WTC11 (cell line): Measurements from ENCODE around the gene ENGASE. TPM values are rescaled to one million over a fixed set of nuclear protein-coding genes. Genes with fewer than 3 reads are reported as not detected.

Experiments
- ATAC-seq: fragments of 200-7000 bp; cut with Tn5 transposase; 2 replicates; pipeline ENCODE4 v1.10.0; 2021; ENCODE audit warnings: mild to moderate bottlenecking, moderate library complexity
- CTCF ChIA-PET: fragments of 300-600 bp; sonication (Branson Sonifier 250); formaldehyde crosslinking; loops from one replicate; lab custom pipeline; 2021; ENCODE audit warnings: antibody characterized with exemption; lab: Charles Lee
- POLR2A ChIA-PET: fragments of 350-600 bp; sonication (Branson Sonifier 250); formaldehyde crosslinking; loops from one replicate; lab custom pipeline; 2021; ENCODE audit warnings: antibody characterized with exemption; lab: Charles Lee
- DNase-seq: peaks from one replicate; pipeline ENCODE4 v3.0.0; 2021; ENCODE audit warnings: low spot score
- H3K27ac Mint-ChIP-seq: 2 replicates; pipeline ENCODE4 v1.8.0; 2021; ENCODE audit warnings: mixed read lengths
- H3K27me3 Mint-ChIP-seq: 2 replicates; pipeline ENCODE4 v1.8.0; 2021; ENCODE audit warnings: low read depth, mild to moderate bottlenecking, moderate library complexity, mixed read lengths
- H3K36me3 Mint-ChIP-seq: 2 replicates; pipeline ENCODE4 v1.8.0; 2021; ENCODE audit warnings: mixed read lengths
- H3K4me1 Mint-ChIP-seq: 2 replicates; pipeline ENCODE4 v1.8.0; 2022; ENCODE audit warnings: mixed read lengths
- H3K4me3 Mint-ChIP-seq: 2 replicates; pipeline ENCODE4 v1.8.0; 2021; ENCODE audit warnings: mild to moderate bottlenecking, moderate library complexity, mixed read lengths
- H3K9me3 Mint-ChIP-seq: 2 replicates; pipeline ENCODE4 v1.8.0; 2021; ENCODE audit warnings: mixed read lengths
- ATF1 ChIP-seq: sonication (generic); formaldehyde crosslinking; IDR thresholded peaks from 2 replicates; pipeline ENCODE4 v1.8.1; 2023; ENCODE audit warnings: mild to moderate bottlenecking, moderate library complexity, missing genetic modification reagents
- ELF4 ChIP-seq: sonication (generic); formaldehyde crosslinking; IDR thresholded peaks from 2 replicates; pipeline ENCODE4 v1.8.1; 2022; ENCODE audit warnings: low read depth, mild to moderate bottlenecking, moderate library complexity, missing genetic modification reagents
- EMX1 ChIP-seq: fragments of 250-450 bp; sonication (Bioruptor Pico); IDR thresholded peaks from 2 replicates; pipeline ENCODE4 v1.8.0; 2021; ENCODE audit warnings: mild to moderate bottlenecking
- HMGA2 ChIP-seq: fragments of 250-450 bp; sonication (Bioruptor Pico); IDR thresholded peaks from 2 replicates; pipeline ENCODE4 v1.4.0; 2021; ENCODE audit warnings: mild to moderate bottlenecking, moderate library complexity
- JAZF1 ChIP-seq: fragments of 250-450 bp; sonication (Bioruptor Pico); IDR thresholded peaks from 2 replicates; pipeline ENCODE4 v1.9.0; 2021; ENCODE audit warnings: moderate library complexity, mild to moderate bottlenecking, inconsistent platforms
- JUN ChIP-seq: sonication (generic); formaldehyde crosslinking; IDR thresholded peaks from 2 replicates; pipeline ENCODE4 v1.8.0; 2023; ENCODE audit warnings: mild to moderate bottlenecking, missing genetic modification reagents
- MYBL2 ChIP-seq: sonication (generic); formaldehyde crosslinking; IDR thresholded peaks from 2 replicates; pipeline ENCODE4 v1.8.1; 2023; ENCODE audit warnings: mild to moderate bottlenecking, moderate library complexity, missing genetic modification reagents
- PRRX2 ChIP-seq: fragments of 250-450 bp; sonication (Bioruptor Pico); IDR thresholded peaks from 2 replicates; pipeline ENCODE4 v1.8.0; 2021; ENCODE audit warnings: mild to moderate bottlenecking
- RELA ChIP-seq: sonication (generic); formaldehyde crosslinking; IDR thresholded peaks from 2 replicates; pipeline ENCODE4 v1.8.1; 2022; ENCODE audit warnings: missing genetic modification reagents, mild to moderate bottlenecking, borderline replicate concordance
- SP1 ChIP-seq: sonication (generic); formaldehyde crosslinking; conservative IDR thresholded peaks from 2 replicates; pipeline ENCODE4 v1.8.1; 2022; ENCODE audit warnings: missing genetic modification reagents
- TEAD1 ChIP-seq: sonication (generic); formaldehyde crosslinking; IDR thresholded peaks from 2 replicates; pipeline ENCODE4 v1.8.0; 2022; ENCODE audit warnings: mild to moderate bottlenecking, missing genetic modification reagents
- ZNF317 ChIP-seq: sonication (generic); formaldehyde crosslinking; IDR thresholded peaks from 2 replicates; pipeline ENCODE4 v1.8.1; 2023; ENCODE audit warnings: low read depth, mild to moderate bottlenecking, moderate library complexity, missing genetic modification reagents, borderline replicate concordance
- ZNF671 ChIP-seq: fragments of 250-450 bp; sonication (Bioruptor Pico); IDR thresholded peaks from 2 replicates; pipeline ENCODE4 v1.8.0; 2021; ENCODE audit warnings: mild to moderate bottlenecking
- total RNA-seq: library from RNA; stranded (reverse); gene quantifications from 3 replicates; pipeline ENCODE4 v1.2.3, GENCODE V29; 2021
- TF ChIP-seq, protein P1 (sequence below): sonication (generic); formaldehyde crosslinking; IDR thresholded peaks from 2 replicates; pipeline ENCODE4 v1.8.1; 2023; ENCODE audit warnings: mild to moderate bottlenecking, moderate library complexity, missing genetic modification reagents
- TF ChIP-seq, protein P2 (sequence below): sonication (generic); formaldehyde crosslinking; conservative IDR thresholded peaks from 2 replicates; pipeline ENCODE4 v1.8.1; 2022; ENCODE audit warnings: mild to moderate bottlenecking, missing genetic modification reagents
- TF ChIP-seq, protein P3 (sequence below): fragments of 200-600 bp; IDR thresholded peaks from 2 replicates; pipeline ENCODE4 v1.8.0; 2022; ENCODE audit warnings: antibody characterized with exemption

The ENGASE gene
- total RNA-seq, 1 experiment from 2014 or later = 41.6 TPM

DNA sequence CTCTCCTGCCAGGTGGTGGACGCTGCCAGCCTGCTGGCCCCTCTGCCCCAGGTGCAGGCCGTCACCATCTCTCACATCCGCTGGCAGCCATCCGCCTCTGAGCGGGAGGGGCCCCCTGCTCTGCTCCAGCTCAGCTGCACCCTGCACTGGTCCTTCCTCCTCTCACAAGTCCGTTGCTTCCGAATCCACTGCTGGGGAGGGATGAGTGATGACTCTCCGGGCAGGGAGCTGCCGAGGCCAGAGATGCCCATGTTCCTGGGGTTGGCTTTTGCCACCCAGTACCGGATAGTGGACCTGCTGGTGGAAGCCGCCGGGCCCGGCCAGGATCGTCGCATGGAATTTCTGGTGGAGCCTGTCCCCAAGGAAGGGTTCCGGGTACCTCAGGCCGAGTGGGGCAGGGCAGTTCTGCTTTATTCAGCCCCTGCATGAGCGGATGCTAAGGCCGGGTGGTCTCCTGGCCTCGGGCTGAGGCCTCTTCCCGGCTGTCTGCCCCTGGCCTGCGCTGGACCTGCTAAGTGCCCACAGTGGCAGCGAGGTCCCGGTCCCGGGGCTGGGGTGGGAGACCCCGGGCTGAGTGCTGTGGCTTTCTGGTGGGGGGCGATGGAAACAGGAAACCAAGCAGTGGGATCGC, 11.4 kb downstream of the ENGASE start:
- CTCF ChIA-PET = interaction anchor here (1.3 to 12.6 kb wide), 7 partner anchors 12 to 316 kb away, joined by 3 to 162 read pairs (median 14); no protein-coding TSS in a partner anchor

DNA sequence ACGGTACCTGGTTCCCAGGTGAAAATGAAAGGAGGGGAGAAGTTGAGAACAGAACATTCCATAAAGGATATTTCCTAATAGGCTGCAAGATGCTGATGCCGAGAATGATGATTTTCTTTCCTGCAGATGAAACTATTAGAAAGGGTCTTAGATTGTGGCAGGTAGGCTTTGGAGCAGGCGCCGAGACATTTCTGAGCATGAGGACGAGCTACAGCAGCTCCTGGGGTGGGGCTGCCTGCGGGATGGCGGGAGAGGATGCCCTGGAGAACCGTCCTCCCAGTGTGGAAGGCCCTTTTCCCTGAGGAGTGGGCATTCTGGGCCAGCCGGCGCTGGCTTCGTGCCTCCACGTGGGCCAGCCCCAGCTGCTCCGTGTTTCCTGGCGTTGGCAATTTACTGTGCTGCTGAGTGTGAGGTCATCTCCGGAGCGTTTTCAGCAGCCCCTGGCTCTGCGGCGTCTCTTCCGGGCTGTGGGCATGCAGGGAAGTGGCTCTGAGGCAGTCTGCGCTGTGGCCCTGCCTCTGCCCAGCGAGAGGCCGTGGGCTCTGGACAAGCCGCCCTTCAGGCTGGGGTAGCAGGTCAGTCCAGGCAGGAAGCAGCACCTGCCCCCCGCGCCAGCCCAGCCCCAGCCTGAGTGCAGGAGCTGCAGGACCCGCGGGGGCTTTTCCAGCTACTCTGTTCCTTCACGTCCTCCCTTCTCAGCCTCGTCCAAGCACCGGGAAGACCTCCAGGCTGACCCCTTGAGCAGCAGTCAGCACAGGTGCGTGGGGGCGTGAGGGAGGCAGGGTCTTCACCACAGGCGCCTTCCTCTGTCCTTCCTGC, 12.2 kb downstream of the ENGASE start:
- Mint-ChIP-seq H3K36me3 (peaks cover 8% of the 10 kb centered on the region), H3K9me3 (no peaks in the 10 kb centered on the region; the same call in 1 of the 2 replicates), H3K27me3 (no peaks in the 10 kb centered on the region), H3K27ac (no peak overlapping the region), H3K4me3 (no peak overlapping the region), H3K4me1 (no peaks in the 10 kb centered on the region)
- no peak for ATAC-seq
- ChIA-PET POLR2A (interaction anchor here (1.3 kb wide), 1 partner anchor 307 kb away, joined by 3 read pairs; no protein-coding TSS in a partner anchor), CTCF (interaction anchor here (0.5 to 12.6 kb wide), 47 partner anchors 11 to 622 kb away, joined by 3 to 162 read pairs (median 6); partner anchors contain the start of genes ENGASE and LGALS3BP)
- DNase-seq = no peak
- TF ChIP-seq ATF1 (CRISPR knock-in tag) (no peak), EMX1 (CRISPR knock-in tag) (no peak), SP1 (CRISPR knock-in tag) (no peak)

More for the DNA sequence above, 11.4 kb downstream of the ENGASE start:
- DNase-seq = no peak
- no peaks in the 10 kb centered on the region for H3K4me1 Mint-ChIP-seq
- POLR2A ChIA-PET = no interaction called here
- no peak for TF ChIP-seq TEAD1 (CRISPR knock-in tag)
- no peak for TF ChIP-seq JUN (CRISPR knock-in tag)
- no peak for TF ChIP-seq ZNF671 (CRISPR knock-in tag)
- no peak for TF ChIP-seq PRRX2 (CRISPR knock-in tag)
- TF ChIP-seq JAZF1 (CRISPR knock-in tag) = no peak
- no peak for TF ChIP-seq RELA (CRISPR knock-in tag)
- TF ChIP-seq ZNF317 (CRISPR knock-in tag) = no peak
- no peak for TF ChIP-seq HMGA2 (CRISPR knock-in tag)
- TF ChIP-seq MYBL2 (CRISPR knock-in tag) = no peak
- TF ChIP-seq ELF4 (CRISPR knock-in tag) = no peak
- no peak overlapping the region for H3K4me3 Mint-ChIP-seq
- H3K36me3 Mint-ChIP-seq = peaks cover 14% of the 10 kb centered on the region
- no peaks in the 10 kb centered on the region for H3K27me3 Mint-ChIP-seq
- H3K27ac Mint-ChIP-seq = no peak overlapping the region
- H3K9me3 Mint-ChIP-seq = no peaks in the 10 kb centered on the region; the same call in 1 of the 2 replicates
- ATAC-seq = no peak

DNA sequence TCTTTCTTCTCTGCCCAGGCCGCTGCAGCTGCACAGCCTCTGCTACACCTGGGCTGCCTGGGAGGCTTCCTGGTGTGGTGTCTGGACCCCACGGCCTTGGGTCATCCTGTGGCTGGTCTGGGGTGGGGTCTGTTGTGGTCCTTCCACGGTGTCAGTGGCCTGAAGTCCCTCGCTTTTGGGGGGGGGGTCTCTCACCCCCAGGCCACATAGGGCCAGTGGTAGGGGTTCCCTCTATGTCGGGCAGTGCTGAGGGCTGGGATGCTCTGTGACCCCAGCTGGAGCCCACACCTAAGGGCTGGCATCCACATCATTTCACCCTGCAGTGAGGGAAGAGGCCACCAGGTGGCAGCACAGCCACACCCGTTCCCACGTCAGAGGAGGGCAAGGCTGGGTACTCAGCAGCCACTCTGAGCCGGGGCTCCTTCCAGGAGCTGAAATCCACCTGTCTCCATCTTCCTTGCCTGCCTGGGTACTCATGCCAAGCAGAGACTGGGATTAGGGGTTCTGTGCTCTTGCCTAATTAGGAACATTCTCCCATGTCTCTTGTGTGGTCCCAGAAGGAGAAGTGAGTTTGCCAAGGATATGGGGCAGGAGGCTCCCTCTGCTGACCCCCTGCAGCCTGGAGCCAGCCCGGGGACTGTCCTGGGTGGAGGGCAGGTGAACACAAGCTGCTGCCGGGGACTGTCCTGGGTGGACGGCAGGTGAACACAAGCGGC, 13.0 kb downstream of the ENGASE start:
- Mint-ChIP-seq H3K27ac (no peak overlapping the region), H3K4me3 (no peak overlapping the region), H3K9me3 (no peaks in the 10 kb centered on the region), H3K36me3 (peaks cover under 1% of the 10 kb centered on the region; the same call in 1 of the 2 replicates), H3K4me1 (no peaks in the 10 kb centered on the region)
- CTCF ChIA-PET = interaction anchor here (0.5 to 12.6 kb wide), 61 partner anchors 10 to 621 kb away, joined by 3 to 162 read pairs (median 5); partner anchors contain the start of genes ENGASE and LGALS3BP
- ATAC-seq = peak; percentile 85
- POLR2A ChIA-PET = interaction anchor here (0.7 to 1.3 kb wide), 2 partner anchors 304 to 306 kb away, joined by 3 read pairs; no protein-coding TSS in a partner anchor
- DNase-seq = peak; percentile 89
- TF ChIP-seq, protein P1, sequence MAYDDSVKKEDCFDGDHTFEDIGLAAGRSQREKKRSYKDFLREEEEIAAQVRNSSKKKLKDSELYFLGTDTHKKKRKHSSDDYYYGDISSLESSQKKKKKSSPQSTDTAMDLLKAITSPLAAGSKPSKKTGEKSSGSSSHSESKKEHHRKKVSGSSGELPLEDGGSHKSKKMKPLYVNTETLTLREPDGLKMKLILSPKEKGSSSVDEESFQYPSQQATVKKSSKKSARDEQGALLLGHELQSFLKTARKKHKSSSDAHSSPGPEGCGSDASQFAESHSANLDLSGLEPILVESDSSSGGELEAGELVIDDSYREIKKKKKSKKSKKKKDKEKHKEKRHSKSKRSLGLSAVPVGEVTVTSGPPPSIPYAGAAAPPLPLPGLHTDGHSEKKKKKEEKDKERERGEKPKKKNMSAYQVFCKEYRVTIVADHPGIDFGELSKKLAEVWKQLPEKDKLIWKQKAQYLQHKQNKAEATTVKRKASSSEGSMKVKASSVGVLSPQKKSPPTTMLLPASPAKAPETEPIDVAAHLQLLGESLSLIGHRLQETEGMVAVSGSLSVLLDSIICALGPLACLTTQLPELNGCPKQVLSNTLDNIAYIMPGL (CRISPR knock-in tag) = 0 out of 2 replicates have a peak, but pooled peaks have one; percentile 38
- TF ChIP-seq, protein P2, sequence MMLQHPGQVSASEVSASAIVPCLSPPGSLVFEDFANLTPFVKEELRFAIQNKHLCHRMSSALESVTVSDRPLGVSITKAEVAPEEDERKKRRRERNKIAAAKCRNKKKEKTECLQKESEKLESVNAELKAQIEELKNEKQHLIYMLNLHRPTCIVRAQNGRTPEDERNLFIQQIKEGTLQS (CRISPR knock-in tag) = no peak
- TF ChIP-seq, protein P3, sequence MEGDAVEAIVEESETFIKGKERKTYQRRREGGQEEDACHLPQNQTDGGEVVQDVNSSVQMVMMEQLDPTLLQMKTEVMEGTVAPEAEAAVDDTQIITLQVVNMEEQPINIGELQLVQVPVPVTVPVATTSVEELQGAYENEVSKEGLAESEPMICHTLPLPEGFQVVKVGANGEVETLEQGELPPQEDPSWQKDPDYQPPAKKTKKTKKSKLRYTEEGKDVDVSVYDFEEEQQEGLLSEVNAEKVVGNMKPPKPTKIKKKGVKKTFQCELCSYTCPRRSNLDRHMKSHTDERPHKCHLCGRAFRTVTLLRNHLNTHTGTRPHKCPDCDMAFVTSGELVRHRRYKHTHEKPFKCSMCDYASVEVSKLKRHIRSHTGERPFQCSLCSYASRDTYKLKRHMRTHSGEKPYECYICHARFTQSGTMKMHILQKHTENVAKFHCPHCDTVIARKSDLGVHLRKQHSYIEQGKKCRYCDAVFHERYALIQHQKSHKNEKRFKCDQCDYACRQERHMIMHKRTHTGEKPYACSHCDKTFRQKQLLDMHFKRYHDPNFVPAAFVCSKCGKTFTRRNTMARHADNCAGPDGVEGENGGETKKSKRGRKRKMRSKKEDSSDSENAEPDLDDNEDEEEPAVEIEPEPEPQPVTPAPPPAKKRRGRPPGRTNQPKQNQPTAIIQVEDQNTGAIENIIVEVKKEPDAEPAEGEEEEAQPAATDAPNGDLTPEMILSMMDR = peak; percentile 95
- TF ChIP-seq JAZF1 (CRISPR knock-in tag) = no peak
- TF ChIP-seq, all 79 proteins: peak for 2
- no peaks in the 10 kb centered on the region for H3K27me3 Mint-ChIP-seq
